Skeletal muscle satellite cell (primary cell): ENCODE measurements around the gene RASAL2.
A peak's percentile ranks its signal among the peaks of the same experiment; 100 is the strongest.

Experiments
- H3K27me3 ChIP-seq: 2 replicates; pipeline ENCODE4 v1.7.0; 2013; ENCODE audit warnings: low read length; ENCODE audit not compliant: control insufficient read depth, insufficient read depth
- H3K36me3 ChIP-seq: 2 replicates; pipeline ENCODE4 v1.7.0; 2013; ENCODE audit warnings: mild to moderate bottlenecking, control low read depth, low read length; ENCODE audit not compliant: insufficient read depth
- H3K4me1 ChIP-seq: 2 replicates; pipeline ENCODE4 v1.7.0; 2013; ENCODE audit warnings: low read length; ENCODE audit not compliant: control insufficient read depth, insufficient read depth
- H3K4me2 ChIP-seq: 2 replicates; pipeline ENCODE4 v1.7.0; 2013; ENCODE audit warnings: mild to moderate bottlenecking, low read length
- H3K4me3 ChIP-seq: 2 replicates; pipeline ENCODE4 v1.7.0; 2013; ENCODE audit warnings: low read length
- H3K9ac ChIP-seq: 2 replicates; pipeline ENCODE4 v1.7.0; 2013; ENCODE audit warnings: mild to moderate bottlenecking, low read depth, low read length, moderate library complexity
- H3K9me3 ChIP-seq: replicated peaks from 2 replicates; pipeline ENCODE4 v1.7.0; 2013; ENCODE audit warnings: mild to moderate bottlenecking, control low read depth, low read length

The RASAL2 gene

DNA sequence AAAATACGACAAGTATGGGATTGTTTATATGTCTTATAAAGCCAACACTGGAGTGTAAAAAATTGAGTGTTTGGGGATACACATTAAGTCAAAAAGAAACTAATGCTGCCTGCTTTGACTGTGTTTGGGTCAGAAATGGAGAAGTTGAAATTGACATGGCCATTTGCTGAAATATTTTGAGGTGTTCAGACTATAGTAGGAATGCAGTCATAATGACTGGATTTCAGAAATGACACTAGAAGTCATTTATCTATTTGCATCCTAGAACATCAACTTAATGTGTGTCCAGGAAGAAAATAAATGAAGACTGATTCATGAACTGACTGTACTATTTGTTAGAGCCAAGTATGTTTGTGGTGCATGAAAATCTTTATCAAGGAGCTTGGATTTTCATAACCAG, 28.4 kb downstream of the RASAL2 start:
- peaks cover 68% of the 10 kb centered on the region for H3K4me1 ChIP-seq

GRCh38 chr1:178124115-178124514, 30.2 kb downstream of the RASAL2 start:
- peaks cover 87% of the 10 kb centered on the region for H3K4me1 ChIP-seq
- no peaks in the 10 kb centered on the region for H3K27me3 ChIP-seq
- no peaks in the 10 kb centered on the region for H3K36me3 ChIP-seq
- H3K4me3 ChIP-seq, result no peak overlapping the region
- no peak overlapping the region for H3K4me2 ChIP-seq
- H3K9ac ChIP-seq, result no peak overlapping the region
- no peaks in the 10 kb centered on the region for H3K9me3 ChIP-seq

More for the DNA sequence above, 28.4 kb downstream of the RASAL2 start:
- Histone ChIP-seq H3K9me3 (no peaks in the 10 kb centered on the region), H3K36me3 (no peaks in the 10 kb centered on the region), H3K4me3 (no peak overlapping the region), H3K9ac (peak overlapping the region; percentile 48), H3K4me2 (peak overlapping the region; percentile 67), H3K27me3 (no peaks in the 10 kb centered on the region)

DNA sequence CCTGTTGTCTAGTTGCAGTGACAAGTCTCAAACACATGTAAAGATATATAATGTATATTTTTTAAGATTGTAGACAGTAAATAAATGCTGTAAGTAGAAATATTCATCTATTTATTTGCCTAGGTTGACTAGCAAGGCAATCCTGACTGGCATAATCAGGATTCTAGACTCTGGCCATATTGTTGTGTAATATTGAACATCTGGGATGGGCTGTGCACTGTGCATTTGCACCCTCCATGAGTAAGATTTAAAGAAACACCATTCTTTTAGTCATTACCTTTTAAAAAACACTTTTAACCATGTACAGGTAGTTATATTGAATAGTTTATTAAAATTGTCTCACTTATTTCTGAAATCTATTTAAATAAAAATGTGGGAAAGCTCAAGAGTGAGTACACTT, 32.4 kb downstream of the RASAL2 start:
- H3K9ac ChIP-seq, result peak overlapping the region; percentile 76
- peak overlapping the region; percentile 73 for H3K4me2 ChIP-seq
- H3K4me3 ChIP-seq, result peak overlapping the region; percentile 28
- H3K9me3 ChIP-seq, result no peaks in the 10 kb centered on the region
- no peaks in the 10 kb centered on the region for H3K27me3 ChIP-seq
- H3K36me3 ChIP-seq, result no peaks in the 10 kb centered on the region
- peaks cover 68% of the 10 kb centered on the region for H3K4me1 ChIP-seq

DNA sequence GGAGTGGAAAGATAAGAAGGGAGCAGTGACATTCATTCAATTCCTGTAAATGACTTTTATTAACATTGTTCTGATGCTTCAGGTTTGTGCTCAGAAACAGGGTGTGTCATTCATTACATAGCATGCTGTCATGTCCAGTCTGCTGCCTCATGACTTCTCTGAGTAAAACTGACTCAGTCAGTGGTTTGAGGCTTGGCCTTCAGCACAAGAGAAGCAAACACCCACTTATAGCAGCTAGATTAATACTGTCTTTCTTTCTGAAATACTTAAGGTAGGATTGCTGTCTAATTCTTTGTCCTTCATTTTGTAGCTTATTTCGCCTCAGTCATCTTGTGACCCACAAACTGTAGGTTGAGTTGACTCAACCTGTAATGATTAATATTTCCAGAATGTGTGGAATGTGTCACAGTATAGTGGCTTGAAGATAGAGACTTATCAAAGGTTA, 32.9 kb downstream of the RASAL2 start:
- peak overlapping the region; percentile 73 for H3K4me2 ChIP-seq
- no peaks in the 10 kb centered on the region for H3K9me3 ChIP-seq
- H3K27me3 ChIP-seq, result no peaks in the 10 kb centered on the region
- H3K9ac ChIP-seq, result peak overlapping the region; percentile 76
- peaks cover 64% of the 10 kb centered on the region for H3K4me1 ChIP-seq
- H3K4me3 ChIP-seq, result peak overlapping the region; percentile 47
- no peaks in the 10 kb centered on the region for H3K36me3 ChIP-seq

DNA sequence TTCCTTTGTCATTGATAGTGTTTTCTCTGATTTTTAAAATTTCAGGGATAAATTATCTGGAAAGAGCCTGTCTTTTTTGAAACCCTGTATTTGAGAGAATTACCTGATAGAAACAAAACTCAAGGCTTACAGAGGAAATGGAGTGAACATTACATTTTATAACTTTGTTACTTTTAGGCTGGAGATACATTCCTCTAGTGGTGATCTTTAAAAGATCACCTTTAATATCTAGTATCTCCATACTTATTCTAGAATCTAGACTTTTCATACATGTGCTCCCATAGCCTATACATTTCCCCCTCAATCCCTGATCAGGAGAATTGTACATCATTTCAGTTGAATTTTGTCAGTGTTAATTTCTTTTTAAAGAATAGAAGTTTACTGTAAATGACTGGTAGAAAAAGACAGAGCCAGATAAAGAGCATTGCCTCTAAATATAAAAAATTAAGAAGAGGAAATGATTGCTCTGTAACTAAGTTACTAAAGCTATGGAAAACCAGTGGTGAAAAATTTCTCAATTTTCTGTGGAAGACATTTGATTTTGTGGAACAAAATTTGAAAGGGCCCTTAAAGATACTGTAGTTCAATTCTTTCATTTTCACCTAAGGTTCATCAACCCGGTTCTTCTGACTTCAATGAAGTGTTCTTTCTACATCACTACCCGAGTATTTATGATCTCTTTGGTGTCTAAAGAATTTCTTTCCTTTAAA, 33.7 kb downstream of the RASAL2 start:
- Histone ChIP-seq H3K4me1 (peaks cover 56% of the 10 kb centered on the region), H3K9ac (peak overlapping the region; percentile 76), H3K27me3 (no peaks in the 10 kb centered on the region), H3K4me3 (peak overlapping the region; percentile 47), H3K9me3 (no peaks in the 10 kb centered on the region), H3K36me3 (no peaks in the 10 kb centered on the region), H3K4me2 (peak overlapping the region; percentile 73)

DNA sequence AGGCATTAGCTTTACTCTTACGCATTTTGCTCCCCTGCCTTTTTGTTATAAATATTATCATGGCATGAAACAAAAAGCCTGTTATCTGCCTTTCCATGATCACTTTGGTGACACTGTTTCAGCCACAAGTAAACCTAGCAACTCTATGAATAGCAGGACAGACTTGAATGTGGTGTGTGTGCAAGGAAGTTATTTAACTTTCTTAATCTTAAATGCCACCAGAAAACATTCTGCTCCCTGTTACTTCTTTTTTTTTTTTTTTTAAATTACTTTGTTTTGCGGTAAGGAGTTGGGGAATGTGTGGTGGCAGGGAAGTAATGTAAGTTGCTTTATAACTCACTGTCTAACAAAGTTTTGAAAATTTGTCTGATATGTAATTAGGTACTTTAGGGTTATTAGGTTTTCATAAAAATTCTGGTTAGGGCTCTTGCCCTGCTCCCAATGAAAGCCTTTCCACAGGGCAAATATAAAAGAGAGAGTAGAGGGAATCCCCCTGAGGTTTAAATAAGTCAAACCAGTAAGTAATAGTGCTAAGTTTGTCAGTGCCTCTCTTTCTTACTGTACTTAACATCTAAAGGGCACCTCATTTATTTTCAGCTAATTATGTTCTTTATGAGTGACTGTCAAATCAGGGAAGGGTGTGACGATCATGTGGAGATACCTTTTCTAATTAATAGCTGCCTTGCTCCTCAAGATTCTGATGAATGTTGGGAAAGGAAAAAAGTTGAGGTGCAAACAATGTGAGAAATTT, 39.5 kb downstream of the RASAL2 start:
- Histone ChIP-seq H3K36me3 (peaks cover 6% of the 10 kb centered on the region), H3K9me3 (no peaks in the 10 kb centered on the region), H3K9ac (no peak overlapping the region), H3K4me2 (peak overlapping the region; percentile 8), H3K4me1 (peaks cover 39% of the 10 kb centered on the region), H3K27me3 (no peaks in the 10 kb centered on the region), H3K4me3 (no peak overlapping the region)

DNA sequence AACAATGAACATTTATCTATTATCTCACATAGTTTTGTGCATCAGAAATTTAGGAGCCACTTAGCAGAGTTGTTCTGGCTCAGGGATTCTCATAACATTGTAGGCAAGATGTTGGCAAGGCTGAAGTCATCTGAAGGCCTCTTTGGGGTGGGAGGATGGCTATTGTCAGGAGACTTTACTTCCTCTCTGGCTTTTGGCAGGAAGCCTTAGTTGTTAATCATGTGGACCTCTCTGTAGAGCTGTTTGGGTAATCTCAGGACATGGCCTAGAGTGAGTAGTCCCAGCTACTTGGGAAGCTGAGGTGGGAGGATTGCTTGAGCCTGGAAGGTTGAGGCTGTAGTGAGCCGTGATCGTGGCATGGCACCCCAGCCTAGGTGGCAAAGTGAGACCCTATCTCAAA, 40.2 kb downstream of the RASAL2 start:
- Histone ChIP-seq H3K27me3 (no peaks in the 10 kb centered on the region), H3K4me1 (peaks cover 32% of the 10 kb centered on the region), H3K9me3 (no peaks in the 10 kb centered on the region), H3K36me3 (peaks cover 6% of the 10 kb centered on the region), H3K4me3 (no peak overlapping the region), H3K4me2 (peak overlapping the region; percentile 8), H3K9ac (no peak overlapping the region)

GRCh38 chr1:178137238-178137637, 43.3 kb downstream of the RASAL2 start:
- Histone ChIP-seq H3K9me3 (no peaks in the 10 kb centered on the region), H3K4me1 (peaks cover 31% of the 10 kb centered on the region), H3K4me2 (peak overlapping the region; percentile 32), H3K36me3 (peaks cover 6% of the 10 kb centered on the region), H3K27me3 (no peaks in the 10 kb centered on the region), H3K9ac (peak overlapping the region; percentile 5), H3K4me3 (no peak overlapping the region)

DNA sequence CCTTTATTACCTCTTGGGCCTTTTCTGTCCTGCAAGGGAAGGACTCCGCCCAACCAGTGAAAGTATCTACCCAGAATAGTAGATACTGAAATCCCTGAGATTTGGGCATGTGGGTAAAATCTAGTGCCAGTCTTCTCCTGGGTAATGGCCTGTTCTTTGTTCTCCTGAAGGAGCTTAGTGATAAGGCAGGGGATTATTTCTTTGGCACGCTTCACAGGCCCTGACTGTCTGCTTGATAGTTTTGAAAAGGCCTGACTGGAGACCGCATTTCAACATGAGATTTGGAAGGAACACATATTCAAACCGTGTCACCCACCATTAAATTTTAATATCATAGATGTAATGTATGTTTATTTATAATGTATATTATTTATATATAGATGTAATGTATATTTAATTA, 48.9 kb downstream of the RASAL2 start:
- Histone ChIP-seq H3K36me3 (no peaks in the 10 kb centered on the region), H3K27me3 (no peaks in the 10 kb centered on the region), H3K4me2 (no peak overlapping the region), H3K4me3 (no peak overlapping the region), H3K4me1 (peaks cover 43% of the 10 kb centered on the region), H3K9ac (no peak overlapping the region), H3K9me3 (no peaks in the 10 kb centered on the region)

- Histone ChIP-seq H3K36me3 (no peaks in the 10 kb centered on the region), H3K27me3 (no peaks in the 10 kb centered on the region), H3K9me3 (no peaks in the 10 kb centered on the region), H3K9ac (peak overlapping the region; percentile 39), H3K4me1 (peaks cover 47% of the 10 kb centered on the region), H3K4me3 (peak overlapping the region; percentile 18), H3K4me2 (peak overlapping the region; percentile 37)
Observed at GRCh38 chr1:178143730-178144690, 50.1 kb downstream of the RASAL2 start.

GRCh38 chr1:178145605-178146004, 51.7 kb downstream of the RASAL2 start:
- H3K9ac ChIP-seq, result peak overlapping the region; percentile 39
- peaks cover 62% of the 10 kb centered on the region for H3K4me1 ChIP-seq
- H3K36me3 ChIP-seq, result no peaks in the 10 kb centered on the region
- no peaks in the 10 kb centered on the region for H3K27me3 ChIP-seq
- H3K4me3 ChIP-seq, result peak overlapping the region; percentile 9
- peak overlapping the region; percentile 56 for H3K4me2 ChIP-seq
- H3K9me3 ChIP-seq, result no peaks in the 10 kb centered on the region
